Stimulated activated CD8-positive, alpha-beta memory T cell treated with anti-CD3 and anti-CD28 coated beads, Interleukin-7, amount 100 ng/mL, for 4 hours (primary cell): Measurements from ENCODE around the gene CIB4.
"Not testable (repeated sequence)": the region's sequence is repeated elsewhere in the genome, so short reads cannot be mapped to it uniquely, and the experiment has no call there.

Experiments
- DNase-seq, 2 donors: peaks; one replicate each; pipeline ENCODE4 v3.0.0-alpha.2; 2020; ENCODE audit warnings: low read depth in 2 of 2

Gene CIB4

DNA sequence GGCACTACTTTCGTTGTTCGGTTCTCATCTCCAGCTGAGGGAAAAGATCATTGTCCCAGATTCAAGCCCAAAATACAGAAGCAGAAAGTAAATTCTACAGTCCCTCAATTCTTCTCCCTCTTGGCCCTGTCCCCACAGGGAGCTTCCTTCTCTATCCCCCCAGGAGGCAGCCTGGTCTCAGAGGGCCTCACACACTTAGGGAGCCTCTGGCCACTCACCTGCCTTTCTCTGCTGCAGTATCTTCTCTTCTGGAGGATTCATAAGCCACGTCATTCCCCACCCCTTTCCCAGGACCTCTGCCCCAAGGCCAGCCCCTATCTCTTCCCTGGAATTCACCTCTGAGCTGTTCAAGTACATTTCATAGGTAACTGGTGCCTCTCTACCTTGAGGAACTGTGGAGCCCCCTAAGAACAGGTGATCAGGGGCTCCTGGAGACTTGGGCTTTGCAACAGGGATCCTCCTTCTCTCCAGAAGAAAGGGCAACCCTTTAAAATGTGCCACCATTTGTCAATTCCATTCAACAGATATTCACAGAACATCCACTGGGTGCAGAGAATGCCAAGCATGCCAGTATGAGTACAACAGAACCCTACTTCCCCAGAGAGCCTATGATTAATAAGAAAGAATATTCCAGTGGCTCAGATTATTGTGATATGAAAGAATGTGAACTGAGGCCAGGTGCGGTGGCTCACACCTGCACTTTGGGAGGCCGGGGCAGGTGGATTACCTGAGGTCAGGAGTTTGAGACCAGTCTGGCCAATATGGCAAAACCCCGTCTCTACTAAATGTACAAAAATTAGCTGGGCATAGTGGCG is 72.9 kb downstream of the CIB4 start:
- no peak for DNase-seq

DNA sequence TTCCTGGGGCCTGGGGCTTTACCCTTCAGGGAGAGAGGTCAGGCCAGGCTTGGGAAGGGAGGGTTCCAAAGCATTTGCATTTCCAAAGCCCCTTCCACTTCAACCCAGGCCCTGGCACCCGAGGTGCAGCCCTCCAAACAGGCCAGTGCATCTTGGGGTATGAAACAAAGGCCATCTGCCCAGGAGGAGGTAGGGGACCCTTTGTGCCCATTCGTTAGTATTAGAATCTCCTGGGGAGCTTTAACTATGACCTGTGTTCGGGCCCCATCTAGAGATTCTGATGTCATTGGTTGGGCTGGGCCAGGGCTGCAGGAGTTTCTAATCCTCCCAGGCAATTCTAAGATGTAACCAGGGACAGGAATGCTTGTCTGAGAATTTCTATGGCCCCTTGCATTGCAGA is 73.6 kb downstream of the CIB4 start:
- DNase-seq, result no peak

DNA sequence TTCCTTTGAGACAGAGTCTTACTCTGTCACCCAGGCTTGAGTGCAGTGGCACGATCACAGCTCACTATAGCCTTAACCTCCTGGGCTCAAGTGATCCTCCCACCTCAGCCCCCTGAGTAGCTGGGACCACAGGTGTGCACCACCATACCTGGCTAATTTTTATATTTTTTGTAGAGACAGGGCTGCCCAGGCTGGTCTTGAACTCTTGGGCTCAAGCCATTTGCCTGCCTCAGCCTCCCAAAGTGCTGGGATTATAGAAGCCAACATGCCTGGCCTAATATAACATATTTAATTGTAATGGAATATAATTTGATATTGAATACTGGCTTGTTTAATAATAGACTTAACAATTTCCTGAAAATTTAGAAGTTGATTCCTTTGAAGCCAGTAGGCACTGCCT is 74.4 kb downstream of the CIB4 start:
- not testable (repeated sequence) for DNase-seq

DNA sequence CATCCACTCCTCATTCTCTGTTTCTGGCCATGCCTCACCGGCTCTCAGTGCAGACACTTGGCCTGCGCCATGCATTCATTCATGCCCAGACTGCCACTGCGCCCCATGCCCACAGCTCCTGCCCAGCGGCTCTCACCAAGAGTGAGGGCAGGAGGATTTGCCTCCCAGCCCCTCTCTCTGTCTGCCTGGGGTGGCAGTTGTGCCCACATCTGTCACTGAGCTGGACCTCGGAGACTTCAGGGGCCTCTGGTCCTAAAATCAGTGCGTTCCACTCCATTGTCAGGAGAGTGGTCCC is 75.1 kb downstream of the CIB4 start:
- DNase-seq, result no peak

DNA sequence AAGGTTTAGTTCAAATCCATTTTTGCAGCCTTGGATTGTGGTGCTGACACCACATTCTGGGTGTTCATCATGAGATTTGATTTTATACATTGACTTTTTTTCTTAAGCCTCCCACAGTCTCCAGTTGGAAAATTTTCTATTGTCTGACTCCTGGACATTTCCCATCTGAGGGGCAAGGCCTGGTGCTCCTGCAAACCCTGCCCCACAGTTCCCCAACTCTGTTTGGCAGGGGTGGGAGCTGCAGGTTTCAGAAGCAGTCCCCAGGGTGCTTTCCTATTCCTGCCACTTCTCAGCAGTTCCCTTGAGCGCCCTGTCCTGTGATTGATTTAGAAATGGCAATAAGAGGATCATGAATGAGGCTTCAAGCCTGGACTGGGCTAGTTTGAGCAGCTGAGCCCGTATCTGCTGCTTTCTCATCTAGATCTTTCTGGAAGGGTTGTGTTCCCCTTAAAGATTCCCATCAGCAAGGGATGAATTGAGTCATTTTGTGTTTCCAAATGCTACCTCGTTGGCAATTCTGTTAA is 77.0 kb downstream of the CIB4 start:
- no peak for DNase-seq

DNA sequence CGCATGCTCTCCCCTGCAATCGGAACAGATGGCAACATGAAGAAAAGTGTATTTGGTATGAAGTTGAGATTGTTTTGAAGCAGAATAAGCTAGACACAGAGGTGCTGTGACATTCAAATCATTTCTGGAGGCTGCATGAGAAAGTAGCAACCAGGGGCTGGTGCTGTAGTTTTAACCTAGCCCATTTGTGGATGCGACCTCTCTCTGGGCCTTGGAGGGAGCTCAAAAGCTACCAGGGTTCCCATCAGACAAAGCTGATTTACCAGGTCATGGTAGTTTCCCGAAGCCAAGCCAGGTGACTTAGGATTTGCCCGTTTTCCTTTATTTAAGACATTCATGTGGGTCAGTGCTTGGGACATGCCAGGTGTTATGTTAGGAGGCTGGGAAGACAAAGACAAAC is 77.5 kb downstream of the CIB4 start:
- DNase-seq, result no peak

DNA sequence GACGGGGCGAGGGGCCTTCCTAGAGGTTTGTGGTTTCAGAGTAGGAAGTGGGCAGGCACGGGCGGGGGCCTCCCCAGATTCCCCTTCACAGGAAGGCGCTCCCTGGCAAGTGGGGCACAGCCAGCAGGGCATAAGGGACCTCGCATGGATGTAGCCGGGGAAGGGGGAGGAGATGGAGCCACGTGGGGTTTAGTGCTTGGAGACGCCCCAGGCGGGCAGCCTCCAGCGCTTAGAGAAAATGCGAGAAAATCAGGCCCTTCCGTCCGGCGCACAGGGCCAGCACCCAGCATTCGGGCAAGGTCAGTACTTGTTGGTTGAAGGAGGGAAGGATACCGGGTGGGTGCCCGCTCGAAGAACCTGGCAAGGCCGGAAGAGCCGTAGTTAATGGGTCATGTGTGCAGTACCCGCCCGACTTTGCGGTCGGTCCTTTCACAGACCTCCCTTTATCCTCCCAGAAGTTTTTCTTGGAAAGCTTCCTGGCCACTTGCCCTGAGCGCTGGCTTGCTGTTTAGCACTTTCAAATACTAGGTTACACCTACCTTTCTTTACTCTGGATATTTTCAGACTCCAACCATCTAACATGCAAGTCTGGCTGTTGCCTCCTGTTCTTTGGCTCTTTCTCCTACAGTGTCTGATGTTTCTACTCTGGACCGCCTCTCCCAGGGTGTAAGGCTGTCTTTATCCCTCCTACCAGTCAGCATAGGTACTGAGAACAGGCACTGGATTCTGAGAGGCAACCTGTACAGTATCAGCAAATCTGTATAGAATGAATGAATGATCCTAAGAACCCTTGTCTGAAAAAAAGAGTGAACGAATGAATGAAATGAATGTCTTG is 78.1 kb downstream of the CIB4 start:
- no peak for DNase-seq

DNA sequence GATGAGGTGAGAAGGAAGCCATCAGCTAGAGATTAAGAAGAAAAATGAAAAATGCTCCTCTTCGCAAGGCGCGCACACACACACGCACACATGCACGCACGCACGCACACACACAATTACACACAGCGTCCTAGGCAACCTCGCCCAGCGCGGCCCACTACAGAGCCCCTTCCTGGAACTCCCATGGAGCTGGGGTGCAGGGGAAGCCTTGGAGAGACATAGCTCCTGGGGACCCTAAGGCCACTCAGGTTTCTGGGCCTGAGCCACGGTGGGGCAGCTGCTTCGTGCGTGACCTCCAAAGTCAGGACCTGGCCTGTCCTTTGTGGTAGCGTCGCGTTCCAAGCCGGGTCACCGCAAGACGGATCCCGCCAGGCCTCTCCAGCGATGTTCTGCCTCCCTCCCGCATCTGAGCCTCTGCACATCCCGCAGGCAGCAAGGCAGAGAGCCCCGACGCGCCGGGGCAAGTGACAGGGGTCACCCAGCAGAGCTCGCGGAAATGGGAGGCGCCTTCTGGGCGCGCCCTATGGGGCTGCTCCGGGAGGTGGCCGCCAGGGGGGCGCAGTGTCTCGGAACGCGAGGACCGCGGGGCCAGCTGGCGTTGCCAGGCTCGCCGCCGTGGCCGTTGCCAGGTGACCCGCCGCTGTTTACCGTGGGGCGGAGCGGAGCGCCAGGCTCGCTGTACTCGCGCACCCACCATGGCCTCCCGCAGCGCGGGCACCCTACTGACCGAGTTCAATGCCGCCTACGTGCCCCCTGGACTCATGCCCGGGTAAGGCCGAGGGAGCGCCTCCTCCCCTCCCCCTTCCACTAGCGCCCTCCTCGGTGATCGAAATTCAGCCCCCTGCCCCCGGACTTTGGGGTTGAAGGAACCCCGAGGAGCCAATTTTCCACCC is 79.0 kb downstream of the CIB4 start:
- no peak for DNase-seq

DNA sequence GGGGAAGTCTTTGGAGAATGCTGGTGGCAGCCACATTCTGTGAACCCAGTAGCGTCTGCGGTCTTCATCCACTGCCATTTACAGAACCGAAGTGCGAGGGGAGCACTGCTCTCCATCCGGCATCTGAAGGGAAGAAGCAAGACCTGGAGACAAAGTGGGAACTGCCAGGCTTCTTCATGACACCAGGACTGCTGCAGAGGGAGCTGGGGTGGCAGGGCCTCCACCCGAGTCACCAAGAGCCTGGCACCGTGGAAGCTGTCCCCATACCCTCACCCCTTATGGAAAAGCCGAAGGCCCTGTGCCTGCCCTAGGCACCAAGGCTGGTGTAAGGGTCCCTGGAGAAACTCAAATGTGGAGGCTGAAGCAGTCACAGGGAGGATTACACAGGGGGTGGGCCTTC is 79.8 kb downstream of the CIB4 start:
- no peak for DNase-seq

DNA sequence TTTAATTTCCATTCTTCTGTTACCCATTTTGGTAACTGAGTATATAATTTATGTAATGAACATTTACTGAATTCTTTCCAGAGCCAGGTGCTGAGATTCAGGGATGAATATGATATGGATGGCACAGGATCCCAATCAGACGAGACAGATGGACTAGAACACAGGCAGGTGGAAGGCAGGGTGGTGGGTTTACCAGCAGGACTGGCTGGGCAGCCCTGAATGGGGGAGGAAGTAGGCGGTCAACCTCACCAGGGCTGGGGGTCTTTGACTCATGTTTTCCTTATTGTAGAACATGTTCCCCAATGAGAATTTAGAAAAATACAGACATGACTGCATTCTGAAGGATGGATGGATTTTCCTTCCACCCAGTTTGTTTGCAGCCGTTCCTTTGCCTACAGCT is 80.3 kb downstream of the CIB4 start:
- no peak for DNase-seq

DNA sequence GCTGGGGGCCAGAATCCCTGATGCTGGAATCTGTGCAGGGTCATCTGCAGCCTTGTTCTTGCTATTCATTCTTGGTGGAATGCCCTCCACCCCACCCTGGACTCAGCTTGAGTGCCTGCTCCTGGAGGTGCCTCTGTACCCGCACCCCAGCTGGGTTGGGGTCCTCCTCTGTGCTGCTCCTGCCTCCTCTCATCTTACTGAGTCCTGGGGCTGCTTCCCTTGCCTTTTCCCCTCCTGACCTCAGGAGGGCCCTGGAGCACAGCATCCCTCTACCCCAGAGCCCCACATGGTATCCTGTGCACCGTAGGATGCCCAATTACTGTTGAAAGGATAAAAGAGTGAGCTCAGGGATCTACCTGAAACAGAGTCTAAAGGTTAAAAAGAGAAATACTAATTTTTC is 81.6 kb downstream of the CIB4 start:
- DNase-seq, result no peak

DNA sequence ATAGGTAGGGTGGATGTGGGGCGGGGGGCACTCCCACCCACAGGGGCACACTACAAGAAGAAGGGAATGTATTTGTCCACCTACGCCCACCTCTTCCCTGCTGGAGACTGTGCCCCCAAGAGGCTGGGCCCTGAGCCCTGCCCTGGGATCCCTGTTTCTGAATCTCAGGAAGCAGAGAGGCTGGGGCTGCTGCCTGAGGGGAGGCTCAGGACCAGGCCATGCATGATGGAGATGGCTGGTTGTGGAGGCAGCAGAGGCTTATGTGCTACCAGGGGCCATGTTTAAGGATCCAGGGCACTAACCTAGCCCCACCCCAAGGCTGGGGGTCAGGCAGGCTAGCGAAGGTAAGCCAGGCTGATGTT is 82.1 kb downstream of the CIB4 start:
- no peak for DNase-seq

DNA sequence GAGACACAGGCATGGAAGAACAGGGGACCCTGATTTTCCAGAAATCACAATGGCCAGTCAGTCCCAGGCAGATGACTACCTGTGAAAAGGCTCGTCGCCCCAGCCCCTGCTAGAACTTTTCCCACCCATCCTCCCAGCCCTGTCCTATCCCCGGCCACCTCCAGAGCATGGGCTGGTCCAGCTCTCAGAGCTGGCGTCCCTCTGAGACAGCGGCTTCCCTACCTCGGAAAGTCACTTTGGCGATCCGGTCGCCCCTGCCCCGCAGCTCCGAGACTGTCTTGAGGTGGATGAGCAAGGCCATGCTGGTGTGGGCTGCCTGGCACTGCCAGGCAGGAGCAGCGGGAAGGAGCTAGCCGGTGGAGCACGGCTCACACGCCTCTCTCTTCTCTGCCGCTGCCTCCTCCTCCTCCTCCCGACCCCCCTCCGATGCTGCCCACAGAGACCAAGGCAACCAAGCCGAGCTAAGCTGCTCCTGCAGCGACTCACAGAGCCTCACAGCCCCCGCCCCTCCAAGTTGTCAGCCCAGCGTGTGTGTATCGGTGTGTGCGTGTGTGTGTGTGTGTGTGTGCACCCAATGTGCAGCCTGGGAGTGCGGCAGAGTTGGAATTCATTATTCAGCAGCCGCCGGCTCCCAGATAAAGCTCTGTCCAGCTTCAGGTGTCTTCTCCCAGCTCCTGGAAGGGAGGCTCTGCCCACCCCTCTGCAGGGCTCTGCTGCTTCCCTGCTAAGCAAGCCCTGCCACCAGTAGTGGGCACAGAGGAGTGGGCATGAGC is 82.7 kb downstream of the CIB4 start:
- DNase-seq, result no peak

DNA sequence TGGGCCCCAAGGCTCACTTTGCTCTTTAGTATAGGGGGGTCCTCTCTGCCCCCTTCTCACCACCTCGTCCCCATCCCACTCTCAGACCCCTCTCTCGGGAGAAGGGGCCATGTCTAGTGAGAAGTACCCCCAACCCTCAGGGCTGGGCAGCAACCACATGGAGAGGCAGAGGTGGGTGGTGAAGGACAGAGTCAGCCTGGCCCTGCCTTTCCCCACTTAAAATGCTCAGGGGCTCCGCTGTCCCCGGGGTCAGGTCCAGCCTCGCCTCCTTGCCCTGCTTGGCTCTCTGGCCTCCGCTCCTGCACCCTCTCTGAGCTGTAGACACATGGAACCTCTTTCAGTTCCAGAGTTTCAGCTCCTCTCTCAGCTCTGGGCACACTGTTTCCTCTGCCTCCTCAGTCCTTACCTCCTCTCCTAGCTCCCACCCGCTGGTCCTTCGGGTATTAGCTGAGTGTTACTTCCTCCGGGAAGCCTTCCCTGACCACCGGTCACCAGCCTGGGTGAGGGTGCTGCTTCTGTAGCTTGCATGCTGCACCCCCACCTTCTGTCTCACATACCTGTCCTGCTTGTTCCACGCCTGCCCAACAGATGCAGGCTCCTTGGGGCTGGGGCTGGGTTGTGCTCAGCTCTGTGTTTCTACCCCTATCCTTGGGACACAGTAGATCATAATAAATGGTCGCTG is 83.8 kb downstream of the CIB4 start:
- DNase-seq, result no peak

DNA sequence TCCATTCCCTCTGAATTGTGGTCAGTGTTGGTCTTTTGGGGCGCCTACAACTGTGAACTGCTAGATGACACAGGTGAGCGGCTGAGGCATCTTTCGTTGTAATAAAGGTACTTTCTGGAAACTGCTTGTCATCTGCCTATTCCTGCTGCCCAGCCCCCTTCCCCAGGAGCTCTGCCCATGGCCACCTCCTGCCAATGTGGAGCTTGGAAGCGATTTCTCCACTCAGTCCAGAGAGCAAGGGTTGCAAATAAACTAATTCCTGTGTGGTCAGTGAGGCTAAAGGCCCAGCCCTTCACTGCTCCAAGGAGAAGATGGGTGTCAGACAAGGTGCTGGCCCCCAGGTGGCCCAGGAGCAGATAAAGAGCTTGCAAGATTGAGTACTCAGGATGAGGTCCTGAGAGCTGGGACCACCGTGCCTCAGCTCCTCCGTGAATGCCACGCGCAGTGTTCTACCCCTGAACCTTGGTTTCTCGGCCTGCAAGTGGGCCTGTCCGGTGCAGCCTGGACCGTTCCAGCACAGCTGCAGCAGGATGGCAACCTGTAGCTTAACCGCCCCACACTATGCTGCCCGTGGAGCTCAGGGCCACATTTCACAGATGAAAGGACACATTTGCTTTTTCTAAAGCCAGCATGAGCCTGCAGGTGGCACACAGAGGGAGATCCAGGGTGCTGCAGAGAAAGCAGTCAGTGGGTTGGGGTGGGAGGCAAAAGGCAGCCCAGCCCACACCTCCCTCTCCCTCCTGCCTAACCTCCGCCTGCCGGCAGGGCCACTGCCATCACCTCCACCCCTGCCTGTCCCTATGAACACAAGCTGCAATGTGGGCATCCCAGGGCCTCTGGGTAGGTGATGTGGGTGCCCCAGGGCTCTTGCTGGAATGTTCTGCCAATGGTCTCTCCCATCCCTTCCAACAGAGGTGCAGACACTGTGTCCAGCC is 84.6 kb downstream of the CIB4 start:
- DNase-seq, result no peak

DNA sequence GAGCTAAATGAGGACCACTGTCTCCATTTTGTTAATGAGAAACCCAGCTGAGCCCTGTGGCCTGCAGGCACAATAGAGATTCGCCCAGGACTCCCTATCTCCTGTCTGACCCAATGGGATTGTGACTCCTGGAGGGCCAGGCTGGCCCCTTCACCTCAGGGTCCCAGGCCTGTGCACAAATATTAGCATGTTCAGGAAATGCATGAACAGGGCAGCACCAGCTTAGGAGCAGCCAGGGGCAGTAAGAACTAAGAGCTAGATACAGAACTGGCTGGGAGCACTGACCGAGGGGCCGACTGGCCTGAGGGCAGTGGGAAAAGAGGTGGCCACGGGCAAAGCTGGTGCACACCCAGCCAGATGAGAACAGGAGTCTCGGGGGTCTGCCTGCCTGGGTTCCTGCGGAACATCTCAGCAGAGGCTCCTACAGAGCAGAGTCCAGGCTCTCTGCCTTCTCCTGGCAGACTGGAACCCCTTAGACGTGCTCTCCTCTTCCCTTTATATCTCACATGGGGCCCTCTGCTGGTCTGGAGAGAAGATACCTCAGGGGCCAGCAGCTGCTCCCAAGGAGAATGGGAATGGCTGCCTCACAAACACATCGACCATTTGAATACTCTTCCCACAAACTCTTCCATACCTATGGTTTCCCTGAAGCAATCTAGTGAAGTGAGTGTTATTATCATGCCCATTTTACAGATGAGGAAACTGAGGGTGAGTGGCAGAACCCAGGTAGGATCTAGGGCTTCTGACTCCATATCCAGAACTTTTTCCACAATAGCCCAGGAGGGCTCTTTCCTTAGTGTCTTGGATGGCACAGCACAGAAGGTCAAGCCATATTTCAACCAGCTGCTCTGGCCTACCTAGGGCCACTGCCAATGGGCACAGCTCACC is 85.7 kb downstream of the CIB4 start:
- no peak for DNase-seq

DNA sequence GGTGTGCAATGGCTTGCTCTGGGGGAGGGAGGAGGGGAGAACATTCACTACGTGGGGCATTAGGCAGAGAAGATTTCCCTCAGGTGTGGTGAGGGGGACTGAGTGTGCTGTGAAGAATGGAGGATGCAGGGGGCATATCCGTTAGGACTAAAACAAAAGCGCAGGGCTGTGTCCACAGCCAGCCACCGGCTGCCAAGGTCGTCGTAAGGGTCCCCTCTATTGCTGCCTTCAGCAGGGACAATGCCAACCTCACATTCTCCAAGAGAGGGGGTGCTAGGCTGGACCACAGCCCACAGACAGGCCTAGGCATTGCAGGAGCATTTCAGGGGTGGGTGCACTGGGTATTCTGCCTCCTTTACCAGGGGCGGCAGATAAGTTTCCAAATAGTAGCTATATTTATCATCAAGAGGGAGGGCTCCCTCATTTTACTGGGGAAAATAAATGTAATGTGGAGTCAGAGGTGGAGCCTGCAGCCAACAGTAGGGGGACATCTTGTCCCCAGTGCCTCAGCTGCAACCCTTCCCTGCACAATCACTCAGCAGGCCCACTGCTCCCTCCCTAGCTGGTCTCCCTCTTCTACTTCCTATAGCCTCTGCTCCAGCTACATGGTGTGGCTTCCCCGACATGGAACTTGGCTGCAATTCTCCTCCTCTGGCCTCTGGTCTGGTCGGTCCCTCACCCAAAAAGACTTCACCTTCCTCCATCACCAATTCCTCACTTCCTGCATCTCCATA is 88.4 kb downstream of the CIB4 start:
- no peak for DNase-seq
